HEK293T (cell line): Measurements from ENCODE around the gene PRICKLE3.

ENCODE experiments used
- ARNT ChIP-seq: fragments of 450-650 bp; IDR thresholded peaks from 2 replicates; pipeline ENCODE4 v1.6.1; 2017; ENCODE audit warnings: mild to moderate bottlenecking
- BHLHE40 ChIP-seq: fragments of 450-650 bp; IDR thresholded peaks from 2 replicates; pipeline ENCODE4 v1.6.1; 2016; ENCODE audit warnings: mild to moderate bottlenecking, moderate library complexity, borderline replicate concordance
- ELF4 ChIP-seq: fragments of 450-650 bp; IDR thresholded peaks from 2 replicates; pipeline ENCODE4 v1.6.1; 2017; ENCODE audit warnings: antibody characterized with exemption
- FOXA1 ChIP-seq: fragments of 450-650 bp; IDR thresholded peaks from 2 replicates; pipeline ENCODE4 v1.6.1; 2016; ENCODE audit warnings: mild to moderate bottlenecking
- FOXK2 ChIP-seq: fragments of 450-650 bp; IDR thresholded peaks from 2 replicates; pipeline ENCODE4 v1.6.1; 2016; ENCODE audit warnings: mild to moderate bottlenecking
- FOXM1 ChIP-seq: fragments of 450-650 bp; IDR thresholded peaks from 2 replicates; pipeline ENCODE4 v1.6.1; 2017; ENCODE audit warnings: mild to moderate bottlenecking, borderline replicate concordance
- L3MBTL2 ChIP-seq: fragments of 450-650 bp; conservative IDR thresholded peaks from 2 replicates; pipeline ENCODE4 v1.6.1; 2016; ENCODE audit warnings: mild to moderate bottlenecking
- NFRKB ChIP-seq: fragments of 450-650 bp; IDR thresholded peaks from 2 replicates; pipeline ENCODE4 v1.6.1; 2016; ENCODE audit warnings: mild to moderate bottlenecking, moderate library complexity
- PKNOX1 ChIP-seq: fragments of 450-650 bp; IDR thresholded peaks from 2 replicates; pipeline ENCODE4 v1.6.1; 2016
- SP1 ChIP-seq: fragments of 450-650 bp; IDR thresholded peaks from 2 replicates; pipeline ENCODE4 v1.6.1; 2017
- SUZ12 ChIP-seq: fragments of 450-650 bp; IDR thresholded peaks from 2 replicates; pipeline ENCODE4 v1.6.1; 2016; ENCODE audit warnings: mild to moderate bottlenecking
- TARDBP ChIP-seq: fragments of 450-650 bp; IDR thresholded peaks from 2 replicates; pipeline ENCODE4 v1.6.1; 2016
- ZNF384 ChIP-seq: fragments of 450-650 bp; IDR thresholded peaks from 2 replicates; pipeline ENCODE4 v1.6.1; 2016

- TF ChIP-seq ELF4 (no peak), SP1 (no peak), PKNOX1 (no peak), L3MBTL2 (no peak), ARNT (no peak), ZNF384 (no peak), TARDBP (no peak), SUZ12 (no peak), FOXM1 (no peak), BHLHE40 (no peak), FOXK2 (no peak), FOXA1 (no peak), NFRKB (no peak)
These were observed 52.4 kb downstream of the PRICKLE3 start for GRCh38 chrX:49133759-49134158.
